Right lobe of liver (tissue), 6 donors: ENCODE data around the gene BCOR. TPM values are rescaled to one million over a fixed set of nuclear protein-coding genes. Genes with fewer than 3 reads are reported as not detected.

Experiments used
- ATAC-seq, 4 donors: fragments of 200-7000 bp; cut with Tn5 transposase; one replicate each; pipeline ENCODE4 v1.9.1; 2020; ENCODE audit warnings: mild to moderate bottlenecking in 4 of 4, moderate library complexity in 4 of 4
- DNase-seq, 3 donors: peaks; one replicate each; pipeline ENCODE4 v3.0.0-alpha.2; 2020
- H3K27ac ChIP-seq, 3 donors: fragments of 200-600 bp; one replicate each; pipeline ENCODE4 v1.8.0; 2022
- H3K27me3 ChIP-seq, 2 donors: fragments of 200-600 bp; one replicate each; pipeline ENCODE4 v1.8.0; 2022
- H3K36me3 ChIP-seq, 4 donors: fragments of 200-600 bp; sonication (generic) in 1 of 4; one replicate each; pipeline versions ENCODE4 v1.5.1 to v1.8.0; 2017 to 2022; ENCODE audit warnings: control low read depth in 1 of 4
- H3K4me1 ChIP-seq, 4 donors: fragments of 200-600 bp; sonication (generic) in 1 of 4; one replicate each; pipeline versions ENCODE4 v1.5.1 to v1.8.0; 2017 to 2022; ENCODE audit warnings: control low read depth in 1 of 4
- H3K4me3 ChIP-seq, 3 donors: fragments of 200-600 bp; one replicate each; pipeline ENCODE4 v1.8.0; 2022
- H3K9me3 ChIP-seq, 4 donors: fragments of 200-600 bp; sonication (generic) in 1 of 4; one replicate each; pipeline versions ENCODE4 v1.5.1 to v1.8.0; 2017 to 2022; ENCODE audit warnings: control low read depth in 1 of 4
- CTCF ChIP-seq, 4 donors: fragments of 200-600 bp in 3 of 4; fragments of 450-650 bp in 1 of 4; IDR thresholded peaks; one replicate each; pipeline versions ENCODE4 v1.5.1 to v1.8.0; 2016 to 2022; ENCODE audit warnings: antibody characterized with exemption in 4 of 4, mild to moderate bottlenecking in 2 of 4
- POLR2A ChIP-seq: fragments of 450-650 bp; IDR thresholded peaks from one replicate; pipeline ENCODE4 v1.6.1; 2017; ENCODE audit warnings: antibody characterized with exemption, mild to moderate bottlenecking
- WGBS: methylation state at CpG from one replicate; pipeline ENCODE4 v1.1.6; 2018; ENCODE audit warnings: low coverage, low lambda C conversion rate; ENCODE audit not compliant: insufficient coverage; ENCODE audit errors: missing lambda C conversion rate; 5-methylcytosine and 5-hydroxymethylcytosine counted together
- intact Hi-C, 2 donors: fragments of 100-400 bp; cut with DNase I; formaldehyde crosslinking; loops; one replicate each; pipeline versions ENCODE4 v1.11.2 to v1.14.1; 2022
- total RNA-seq, 6 experiments: library from RNA; depleted of rRNA in 2 of 6; stranded (reverse); fragments of >200 nt in 2 of 6; fragmentation: NEBNext Ultra II Directional in 3 of 6; extraction: Animal tissue kit (Norgen Biotek cat#: 25700) in 3 of 6; gene quantifications; one replicate each; pipeline versions ENCODE4 v1.1.0 to v1.2.4, GENCODE V29; 2016 to 2023
- donor health status: DM: no; HTN: yes; CAD: no.
- donor health status: DM: no; HTN: no; CAD: no.
- donor health status: DM: no; HTN: no; CAD: no.
- donor health status: DM: no; HTN: yes; CAD: no.
- donor health status: DM: no; HTN: yes; CAD: no.

The BCOR gene
- total RNA-seq, 6 experiments from 2014 or later = 9.4 to 16.6 (median 12.0) TPM

GRCh38 chrX:40085714-40086113 lies 12.0 kb downstream of the BCOR start:
- Histone ChIP-seq H3K36me3 (no peaks in the 10 kb centered on the region), H3K4me1 (peaks cover 0 to 41% (median 4%) of the 10 kb centered on the region in 4 donors), H3K27me3 (no peaks in the 10 kb centered on the region), H3K9me3 (no peaks in the 10 kb centered on the region), H3K27ac (no peak overlapping the region), H3K4me3 (no peak overlapping the region)
- TF ChIP-seq POLR2A (no peak), CTCF (IDR thresholded peaks at IDR 0.05) (no peak)
- 16% methylated on average over 2 of the region's 6 CpGs for whole genome bisulfite sequencing
- DNase-seq (peak in 1 of 3 donors; percentile 58), ATAC-seq (no peak)
- intact Hi-C loops = no loop called here

- H3K4me1 ChIP-seq = peaks cover 0 to 35% (median 3%) of the 10 kb centered on the region in 4 donors
- 29% methylated on average over 18 of the region's 18 CpGs for WGBS
- intact Hi-C loops = no loop called here
- TF ChIP-seq CTCF (IDR thresholded peaks at IDR 0.05) = no peak
- no peak for TF ChIP-seq POLR2A
- no peak overlapping the region for H3K27ac ChIP-seq
- H3K36me3 ChIP-seq = no peaks in the 10 kb centered on the region
- H3K9me3 ChIP-seq = no peaks in the 10 kb centered on the region
- H3K27me3 ChIP-seq = no peaks in the 10 kb centered on the region
- no peak for DNase-seq
- ATAC-seq = no peak
- no peak overlapping the region for H3K4me3 ChIP-seq
These were observed 12.6 kb downstream of the BCOR start for GRCh38 chrX:40085102-40085551.

GRCh38 chrX:40084471-40085101 lies 13.2 kb downstream of the BCOR start:
- Histone ChIP-seq H3K4me3 (no peak overlapping the region), H3K4me1 (peaks cover 0 to 32% (median 3%) of the 10 kb centered on the region in 4 donors), H3K36me3 (no peaks in the 10 kb centered on the region), H3K27me3 (no peaks in the 10 kb centered on the region), H3K27ac (no peak overlapping the region), H3K9me3 (no peaks in the 10 kb centered on the region)
- ATAC-seq (no peak), DNase-seq (no peak)
- WGBS = 18% methylated on average over 8 of the region's 11 CpGs
- TF ChIP-seq CTCF (IDR thresholded peaks at IDR 0.05) = no peak
- no peak for TF ChIP-seq POLR2A
- intact Hi-C loops = no loop called here

GRCh38 chrX:40083979-40084359 lies 13.8 kb downstream of the BCOR start:
- Histone ChIP-seq H3K27me3 (no peaks in the 10 kb centered on the region), H3K36me3 (no peaks in the 10 kb centered on the region), H3K9me3 (no peaks in the 10 kb centered on the region), H3K27ac (peak overlapping the region in 2 of 3 donors; percentile 70 to 79), H3K4me1 (peaks cover 0 to 27% (median 3%) of the 10 kb centered on the region in 4 donors), H3K4me3 (peak overlapping the region; percentile 12 to 44 (median 38))
- ATAC-seq = no peak
- TF ChIP-seq CTCF (IDR thresholded peaks at IDR 0.05) = no peak
- TF ChIP-seq POLR2A = no peak
- WGBS = 9% methylated on average over 8 of the region's 26 CpGs
- peak in 1 of 3 donors; percentile 50 for DNase-seq
- intact Hi-C loops = no loop called here
